Heart left ventricle (tissue), 13 donors: ENCODE measurements around the gene ARSI.

Source experiments
- CTCF ChIP-seq, 12 donors: fragments of 200-600 bp; sonication (generic) in 4 of 12; IDR thresholded peaks; one replicate each; pipeline versions ENCODE4 v1.5.0 to v1.8.0; 2018 to 2022; ENCODE audit warnings: antibody characterized with exemption in 12 of 12, mild to moderate bottlenecking in 5 of 12
- POLR2A ChIP-seq, 2 donors: fragments of 450-650 bp; IDR thresholded peaks; one replicate each; pipeline ENCODE4 v1.6.1; 2017; ENCODE audit warnings: antibody characterized with exemption in 2 of 2, mild to moderate bottlenecking in 2 of 2, moderate library complexity in 2 of 2
- donor health status: ischemic (EF 13 %, LVEDD 7.1; RV severe dilation, severe dysfunction).
- donor health status: DM: no; HTN: yes; CAD: no.
- donor health status: DM: no; HTN: no; CAD: no.
- donor health status: ischemic (EF 25% LVEDD 6.9; RV normal size, moderate dysfunction).
- donor health status: ischemic (EF 25% LVEDD 5.7; RV mildly dilated, moderate dysfunction).
- donor health status: ischemic (EF 35%, LVEDD 5.7; RV mildly dilated, moderate dysfunction).
- donor health status: nonischemic (EF 11% LVEDD 7.7; RV severe dilation, severe dysfunction).
- donor health status: DM: yes; HTN: yes; CAD: no.
- donor health status: PGD.
- donor health status: ischemic (EF 29% LVEDD 5.4; RV normal size, mild dysfunction).
- donor health status: nonischemic (EF 23%, LVEDD 6.1; RV moderate dilation, normal function).

GRCh38 chr5:150342583-150342982, 39.9 kb upstream of the ARSI start:
- TF ChIP-seq CTCF (IDR thresholded peaks at IDR 0.05) (no peak), POLR2A (IDR thresholded peaks at IDR 0.05) (no peak)
